PFSK-1 (cell line): ENCODE results near the gene NHLRC4.

Source experiments
- FOXP2 ChIP-seq: optimal IDR thresholded peaks from 2 replicates; pipeline ENCODE3; 2011; ENCODE audit warnings: borderline replicate concordance, control low read depth, inconsistent platforms; ENCODE audit not compliant: insufficient read depth; ENCODE audit errors: extremely low read length, extremely low read depth
- POLR2AphosphoS5 ChIP-seq: IDR thresholded peaks from 2 replicates; pipeline ENCODE4 v1.6.1; 2012; ENCODE audit warnings: low read depth, mild to moderate bottlenecking, control low read depth, low read length, moderate library complexity
- REST ChIP-seq, 2 experiments: IDR thresholded peaks; 2 replicates each; pipeline versions ENCODE4 v1.6.1 to v1.8.0; 2011 to 2012; ENCODE audit warnings: low read depth in 2 of 2, low read length in 2 of 2, control low read depth in 1 of 2, inconsistent platforms in 1 of 2, mild to moderate bottlenecking in 1 of 2, moderate library complexity in 1 of 2; ENCODE audit not compliant: insufficient read depth in 1 of 2
- SIN3A ChIP-seq: IDR thresholded peaks from 2 replicates; pipeline ENCODE4 v1.6.1; 2012; ENCODE audit warnings: mild to moderate bottlenecking, low read length, moderate library complexity, borderline replicate concordance; ENCODE audit not compliant: insufficient read depth
- TAF1 ChIP-seq: IDR thresholded peaks from 2 replicates; pipeline ENCODE4 v1.6.1; 2012; ENCODE audit warnings: low read length, control low read depth, borderline replicate concordance; ENCODE audit not compliant: insufficient read depth

Gene NHLRC4

GRCh38 chr16:529012-529575, 37.7 kb upstream of the NHLRC4 start:
- TF ChIP-seq REST (IDR thresholded peaks at IDR 0.05; ENCODE audit: insufficient read depth in 1 of 2, low read depth in 2 of 2, low read length in 2 of 2), result no peak
- no peak for TF ChIP-seq POLR2AphosphoS5
- TF ChIP-seq SIN3A, result no peak
- no peak for TF ChIP-seq FOXP2
- no peak for TF ChIP-seq TAF1

- TF ChIP-seq FOXP2 (no peak), REST (IDR thresholded peaks at IDR 0.05; ENCODE audit: insufficient read depth in 1 of 2, low read depth in 2 of 2, low read length in 2 of 2) (no peak), SIN3A (no peak), TAF1 (no peak), POLR2AphosphoS5 (no peak)
These were observed 36.5 kb upstream of the NHLRC4 start for GRCh38 chr16:530111-530817.

- no peak for TF ChIP-seq POLR2AphosphoS5
- no peak for TF ChIP-seq FOXP2
- TF ChIP-seq TAF1, result no peak
- TF ChIP-seq REST (IDR thresholded peaks at IDR 0.05; ENCODE audit: insufficient read depth in 1 of 2, low read depth in 2 of 2, low read length in 2 of 2), result no peak
- no peak for TF ChIP-seq SIN3A
These were observed 35.2 kb upstream of the NHLRC4 start for GRCh38 chr16:531494-532125.

- TF ChIP-seq SIN3A (no peak), POLR2AphosphoS5 (no peak), REST (IDR thresholded peaks at IDR 0.05; ENCODE audit: insufficient read depth in 1 of 2, low read depth in 2 of 2, low read length in 2 of 2) (no peak), FOXP2 (no peak), TAF1 (no peak)
These were observed 33.2 kb upstream of the NHLRC4 start for GRCh38 chr16:533391-534123.
